Natural killer cell (primary cell): Measurements from ENCODE around the gene EFCAB13. TPM values are rescaled to one million over a fixed set of nuclear protein-coding genes. Genes with fewer than 3 reads are reported as not detected.

ENCODE experiments used
- ATAC-seq, 3 donors: fragments of 150-1000 bp in 2 of 3; fragments of 200-7000 bp in 1 of 3; cut with Tn5 transposase; 1 replicate in 1 of 3; 2 replicates in 2 of 3; pipeline ENCODE4 v1.10.0; 2021; ENCODE audit warnings: mild to moderate bottlenecking in 2 of 3, moderate library complexity in 2 of 3
- DNase-seq, 2 donors: peaks; one replicate each; pipeline versions ENCODE4 v3.0.0 to v3.0.0-alpha.2; 2013 to 2021; ENCODE audit warnings: mixed read lengths in 1 of 2
- H3K27ac ChIP-seq: one replicate; pipeline ENCODE4 v1.5.1; 2013; ENCODE audit warnings: mild to moderate bottlenecking, low read length
- H3K27me3 ChIP-seq: one replicate; pipeline ENCODE4 v1.6.1; 2013; ENCODE audit warnings: low read length; ENCODE audit not compliant: control insufficient read depth, insufficient read depth
- H3K36me3 ChIP-seq: one replicate; pipeline ENCODE4 v1.6.1; 2013; ENCODE audit warnings: low read length; ENCODE audit not compliant: control insufficient read depth, insufficient read depth
- H3K4me1 ChIP-seq: one replicate; pipeline ENCODE4 v1.6.1; 2013; ENCODE audit warnings: low read length; ENCODE audit not compliant: control insufficient read depth, insufficient read depth
- H3K4me3 ChIP-seq: one replicate; pipeline ENCODE4 v1.5.1; 2013; ENCODE audit warnings: low read length
- H3K9me3 ChIP-seq: one replicate; pipeline ENCODE4 v1.6.1; 2013; ENCODE audit warnings: low read length; ENCODE audit not compliant: control insufficient read depth, insufficient read depth
- H3K27ac Mint-ChIP-seq, 2 donors: one replicate each; pipeline ENCODE4 v1.8.0; 2022; ENCODE audit warnings: mild to moderate bottlenecking in 2 of 2, mixed read lengths in 2 of 2, moderate library complexity in 1 of 2
- H3K27me3 Mint-ChIP-seq, 2 donors: one replicate each; pipeline ENCODE4 v1.8.0; 2022; ENCODE audit warnings: low read depth in 2 of 2, mixed read lengths in 2 of 2
- H3K36me3 Mint-ChIP-seq: one replicate; pipeline ENCODE4 v1.8.0; 2022; ENCODE audit warnings: mixed read lengths
- H3K4me1 Mint-ChIP-seq, 2 donors: one replicate each; pipeline ENCODE4 v1.8.0; 2022; ENCODE audit warnings: mixed read lengths in 2 of 2
- H3K4me3 Mint-ChIP-seq: one replicate; pipeline ENCODE4 v1.8.0; 2022; ENCODE audit warnings: mild to moderate bottlenecking, moderate library complexity, mixed read lengths
- H3K9me3 Mint-ChIP-seq, 2 donors: one replicate each; pipeline ENCODE4 v1.8.0; 2022; ENCODE audit warnings: mixed read lengths in 2 of 2
- CTCF ChIP-seq: fragments of 200-600 bp; IDR thresholded peaks from one replicate; pipeline ENCODE4 v1.8.0; 2022; ENCODE audit warnings: antibody characterized with exemption
- WGBS: methylation state at CpG from one replicate; pipeline ENCODE4 v1.1.7; 2013; ENCODE audit warnings: missing lambda C conversion rate; ENCODE audit not compliant: insufficient coverage; 5-methylcytosine and 5-hydroxymethylcytosine counted together
- intact Hi-C: fragments of 100-400 bp; cut with micrococcal nuclease; formaldehyde crosslinking; loops from one replicate; pipeline ENCODE4 v1.14.2; 2022
- total RNA-seq, 4 donors: library from RNA; stranded (reverse); fragments of 120-200 nt in 1 of 4; gene quantifications; one replicate each; pipeline versions ENCODE4 v1.2.3 to v1.2.4, GENCODE V29; 2013 to 2022

Gene EFCAB13
- 10 to 100 TPM in 1 of 3 donors, 1 to 10 TPM in 2; 2.4 to 11.9 (median 5.8) TPM for total RNA-seq
- total RNA-seq (2013) = 44.6 TPM

- DNase-seq (peak; percentile 74 to 89), ATAC-seq (peak; percentile 85 to 91 (median 90))
- H3K27ac ChIP-seq = peak within 1 kb of the TSS; percentile 87
- no peaks in the 10 kb centered on the region for H3K36me3 ChIP-seq
- peak within 1 kb of the TSS; percentile 70 to 87 for H3K27ac Mint-ChIP-seq
- H3K4me3 Mint-ChIP-seq = peak within 1 kb of the TSS; percentile 98
- under 1% methylated on average over 72 of the region's 72 CpGs for WGBS
- H3K4me3 ChIP-seq = peak within 1 kb of the TSS; percentile 80
- peaks cover 11% of the 10 kb centered on the region for H3K4me1 ChIP-seq
- intact Hi-C loops = loop anchor here (5.0 kb wide), 1 partner anchor 256 kb away; no protein-coding TSS in a partner anchor
- H3K9me3 ChIP-seq = no peaks in the 10 kb centered on the region
- H3K4me1 Mint-ChIP-seq = peaks cover 15 to 22% of the 10 kb centered on the region in 2 donors
- no peaks in the 10 kb centered on the region for H3K36me3 Mint-ChIP-seq
- H3K27me3 ChIP-seq = no peaks in the 10 kb centered on the region
- peaks cover 11 to 19% of the 10 kb centered on the region in 2 donors for H3K27me3 Mint-ChIP-seq
- no peak for TF ChIP-seq CTCF
- no peaks in the 10 kb centered on the region for H3K9me3 Mint-ChIP-seq
These were observed at the start of gene EFCAB13 for GRCh38 chr17:47323382-47324223. EFCAB13 (plus strand) TSS chr17:47323955; CDS start chr17:47328354, 4,399 bp downstream.

- Histone ChIP-seq H3K4me3 (no peak overlapping the region), H3K27me3 (no peaks in the 10 kb centered on the region), H3K4me1 (peaks cover 12% of the 10 kb centered on the region), H3K36me3 (no peaks in the 10 kb centered on the region), H3K9me3 (no peaks in the 10 kb centered on the region), H3K27ac (no peak overlapping the region)
- 89% methylated on average over 5 of the region's 5 CpGs for WGBS
- TF ChIP-seq CTCF = no peak
- Mint-ChIP-seq H3K4me1 (peaks cover 0 to 6% of the 10 kb centered on the region in 2 donors), H3K27ac (no peak overlapping the region), H3K9me3 (no peaks in the 10 kb centered on the region), H3K4me3 (no peak overlapping the region), H3K36me3 (no peaks in the 10 kb centered on the region), H3K27me3 (peaks cover 7 to 19% of the 10 kb centered on the region in 2 donors)
- DNase-seq = no peak
- no peak for ATAC-seq
- intact Hi-C loops = no loop called here
These were observed 49.3 kb upstream of the EFCAB13 start for GRCh38 chr17:47274319-47275069.

- H3K4me3 ChIP-seq = no peak overlapping the region
- H3K36me3 ChIP-seq = no peaks in the 10 kb centered on the region
- Mint-ChIP-seq H3K4me3 (no peak overlapping the region), H3K36me3 (no peaks in the 10 kb centered on the region), H3K27me3 (peaks cover 7 to 14% of the 10 kb centered on the region in 2 donors), H3K27ac (no peak overlapping the region), H3K9me3 (no peaks in the 10 kb centered on the region), H3K4me1 (peaks cover 0 to 6% of the 10 kb centered on the region in 2 donors)
- H3K27ac ChIP-seq = no peak overlapping the region
- H3K9me3 ChIP-seq = no peaks in the 10 kb centered on the region
- no peak for TF ChIP-seq CTCF
- H3K27me3 ChIP-seq = no peaks in the 10 kb centered on the region
- DNase-seq (no peak), ATAC-seq (no peak)
- intact Hi-C loops = no loop called here
- WGBS = 81% methylated on average over 8 of the region's 13 CpGs
- H3K4me1 ChIP-seq = peaks cover 17% of the 10 kb centered on the region
These were observed 48.3 kb upstream of the EFCAB13 start for GRCh38 chr17:47275245-47275984.
